ENCODE results near the gene MAN2B2.

DNA sequence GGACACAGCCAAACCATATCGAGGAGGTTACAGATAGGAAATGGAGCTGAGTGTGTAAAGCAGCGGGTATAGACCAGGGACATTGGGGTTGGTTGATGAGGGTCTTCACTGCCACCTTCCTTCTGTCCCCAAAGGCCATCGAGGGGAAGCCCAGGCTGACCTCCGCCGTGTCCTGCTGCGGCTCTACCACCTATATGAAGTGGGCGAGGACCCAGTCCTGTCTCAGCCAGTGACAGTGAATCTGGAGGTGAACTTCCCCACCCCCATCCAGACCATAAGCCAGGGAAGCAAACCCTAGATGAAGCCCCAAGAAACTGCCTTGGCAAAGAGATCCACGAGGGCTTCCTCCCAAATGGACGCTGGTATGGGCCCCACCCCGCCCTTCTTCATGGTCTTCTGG lies 42.3 kb downstream of the MAN2B2 start:
- TF ChIP-seq, protein P1, sequence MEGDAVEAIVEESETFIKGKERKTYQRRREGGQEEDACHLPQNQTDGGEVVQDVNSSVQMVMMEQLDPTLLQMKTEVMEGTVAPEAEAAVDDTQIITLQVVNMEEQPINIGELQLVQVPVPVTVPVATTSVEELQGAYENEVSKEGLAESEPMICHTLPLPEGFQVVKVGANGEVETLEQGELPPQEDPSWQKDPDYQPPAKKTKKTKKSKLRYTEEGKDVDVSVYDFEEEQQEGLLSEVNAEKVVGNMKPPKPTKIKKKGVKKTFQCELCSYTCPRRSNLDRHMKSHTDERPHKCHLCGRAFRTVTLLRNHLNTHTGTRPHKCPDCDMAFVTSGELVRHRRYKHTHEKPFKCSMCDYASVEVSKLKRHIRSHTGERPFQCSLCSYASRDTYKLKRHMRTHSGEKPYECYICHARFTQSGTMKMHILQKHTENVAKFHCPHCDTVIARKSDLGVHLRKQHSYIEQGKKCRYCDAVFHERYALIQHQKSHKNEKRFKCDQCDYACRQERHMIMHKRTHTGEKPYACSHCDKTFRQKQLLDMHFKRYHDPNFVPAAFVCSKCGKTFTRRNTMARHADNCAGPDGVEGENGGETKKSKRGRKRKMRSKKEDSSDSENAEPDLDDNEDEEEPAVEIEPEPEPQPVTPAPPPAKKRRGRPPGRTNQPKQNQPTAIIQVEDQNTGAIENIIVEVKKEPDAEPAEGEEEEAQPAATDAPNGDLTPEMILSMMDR (conservative IDR thresholded peaks at IDR 0.05): no peak
- no peak for TF ChIP-seq EZH2 (IDR thresholded peaks at IDR 0.05; ENCODE audit: low read depth)

Measured in PC-9 (cell line).